GM18868 (cell line): ENCODE results near the gene DCLK2.

Experiments
- ATAC-seq: cut with Tn5 transposase; IDR thresholded peaks from one replicate; pipeline ENCODE4 v1.9.1; 2021; ENCODE audit warnings: mild to moderate bottlenecking, moderate library complexity; ENCODE audit not compliant: unreplicated experiment

DCLK2 gene

DNA sequence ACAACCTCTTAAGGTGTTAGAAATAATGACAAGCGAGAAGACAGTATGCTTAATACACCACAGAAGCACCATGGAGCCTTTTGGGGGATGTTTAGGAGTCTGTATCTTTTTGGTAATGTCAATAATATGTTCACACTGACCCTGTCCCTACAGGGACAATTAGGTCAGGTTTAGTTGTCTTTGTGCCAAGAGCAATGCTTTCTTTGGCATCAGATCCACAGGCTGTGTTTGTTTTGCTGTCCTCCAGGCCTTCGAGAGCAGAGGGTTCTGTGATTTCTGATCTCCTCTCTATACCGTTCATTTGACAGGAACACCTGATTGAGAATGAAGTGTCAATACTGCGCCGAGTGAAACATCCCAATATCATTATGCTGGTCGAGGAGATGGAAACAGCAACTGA, 153.8 kb downstream of the DCLK2 start:
- ATAC-seq: no peak

DNA sequence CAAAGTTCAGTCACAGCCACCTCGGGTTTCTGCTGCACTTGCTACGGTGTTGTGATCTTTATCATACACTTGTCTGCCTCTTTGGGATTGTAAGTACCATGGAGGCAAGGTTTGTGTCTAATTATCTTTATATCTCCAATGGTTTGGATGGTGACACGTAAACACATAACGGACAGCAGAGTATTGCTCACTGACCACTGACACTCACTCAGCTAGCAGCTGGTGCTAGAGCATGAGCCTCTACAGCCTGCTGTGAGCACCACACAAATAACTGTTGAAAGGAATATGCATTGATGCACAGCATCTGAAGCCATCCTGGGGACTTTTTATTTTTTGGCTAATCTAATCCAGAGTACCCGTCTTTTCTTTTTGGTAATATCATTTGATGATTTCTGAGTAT, 156.0 kb downstream of the DCLK2 start:
- ATAC-seq: no peak

DNA sequence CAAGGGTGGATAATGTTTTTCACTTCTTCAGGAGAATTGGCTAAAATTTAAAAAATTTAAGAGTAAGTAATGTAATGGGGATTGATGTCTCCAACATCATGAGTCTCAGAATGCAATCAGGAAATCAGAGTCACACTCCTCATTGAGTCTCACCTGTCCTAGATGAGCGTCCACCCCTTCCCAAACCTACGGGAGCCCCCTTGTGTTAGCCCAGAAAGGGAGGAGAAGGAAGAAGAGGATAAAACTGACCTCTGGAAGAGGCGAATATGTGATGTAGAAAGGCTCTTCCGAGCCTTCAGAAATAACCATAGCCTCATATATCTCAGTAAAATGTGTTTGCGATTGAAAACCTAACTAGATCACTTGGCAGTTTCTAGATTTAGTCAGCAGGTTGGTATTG, 157.1 kb downstream of the DCLK2 start:
- ATAC-seq: no peak

DNA sequence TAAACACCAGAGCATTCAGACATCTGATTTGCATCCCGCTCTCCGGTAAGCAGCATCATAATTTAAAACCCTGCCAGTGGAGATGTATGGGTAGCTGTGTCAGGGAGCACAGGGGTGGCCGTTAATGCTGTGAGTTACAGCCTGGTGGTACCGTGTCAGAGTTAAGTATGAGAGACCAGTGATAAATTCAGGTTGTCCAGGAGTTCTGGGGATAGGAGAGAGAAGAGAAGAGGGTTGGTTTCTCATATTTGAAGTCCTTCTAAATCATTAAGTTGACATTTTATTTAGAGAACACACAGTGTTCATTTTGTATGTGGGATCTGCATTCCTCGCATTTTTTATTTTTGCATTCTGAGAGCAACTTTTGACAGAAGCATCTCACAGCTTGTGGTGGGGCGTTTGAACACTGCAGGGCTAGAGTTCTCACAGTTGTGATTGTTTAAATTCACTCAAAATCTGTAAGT, 157.6 kb downstream of the DCLK2 start:
- ATAC-seq: no peak

DNA sequence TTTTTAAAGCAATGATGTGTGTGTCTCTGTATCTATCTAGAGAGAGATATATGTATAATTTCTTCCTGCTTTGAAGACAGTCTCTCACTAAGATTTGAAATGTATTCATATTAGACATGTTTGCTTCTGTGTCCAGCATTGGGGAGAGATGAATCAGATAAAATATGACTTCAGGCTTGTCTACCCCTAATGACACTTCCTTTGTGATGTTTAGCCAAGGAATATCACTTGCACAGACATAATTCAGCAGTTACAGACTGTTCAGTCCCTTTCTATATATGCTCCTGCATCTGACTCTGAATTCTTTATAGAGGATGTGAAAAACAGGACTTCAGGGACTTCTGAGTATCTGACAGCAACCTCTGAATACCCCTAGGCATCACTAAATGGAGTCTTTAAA, 158.4 kb downstream of the DCLK2 start:
- ATAC-seq: no peak

DNA sequence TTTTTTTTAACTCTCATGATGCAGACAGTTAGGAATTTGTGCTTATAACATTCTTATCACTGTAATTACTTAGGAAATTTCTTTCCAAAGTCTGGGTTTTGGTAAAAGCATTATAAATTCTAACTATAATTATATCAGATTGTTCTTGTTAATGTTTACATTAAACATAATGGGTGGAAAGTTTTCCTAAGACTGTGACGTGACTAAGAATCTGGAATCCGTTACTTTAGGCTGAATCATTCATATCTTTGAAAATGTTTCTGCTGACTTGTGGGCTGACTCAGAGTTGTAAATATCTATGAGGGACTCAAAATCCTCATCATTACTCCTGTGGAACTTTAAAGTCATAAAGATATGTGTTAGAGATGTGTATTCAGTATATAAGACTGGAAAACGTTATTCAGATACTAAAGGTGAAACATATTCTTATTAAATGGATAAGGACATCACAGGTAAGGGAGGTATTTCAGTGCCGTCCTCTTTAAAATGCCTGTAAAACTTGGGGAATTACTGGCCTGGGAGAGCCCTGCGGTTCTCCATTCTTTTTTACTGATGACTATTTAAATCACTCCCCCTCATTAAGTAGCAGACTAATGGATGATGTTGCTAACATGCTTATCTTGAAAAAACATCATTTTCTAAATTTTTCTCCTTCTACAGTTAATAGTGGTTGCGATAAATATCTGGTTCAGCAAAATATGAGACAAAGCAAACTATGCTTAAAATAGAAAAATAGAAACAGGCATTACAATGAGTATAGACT, 159.0 kb downstream of the DCLK2 start:
- no peak for ATAC-seq

DNA sequence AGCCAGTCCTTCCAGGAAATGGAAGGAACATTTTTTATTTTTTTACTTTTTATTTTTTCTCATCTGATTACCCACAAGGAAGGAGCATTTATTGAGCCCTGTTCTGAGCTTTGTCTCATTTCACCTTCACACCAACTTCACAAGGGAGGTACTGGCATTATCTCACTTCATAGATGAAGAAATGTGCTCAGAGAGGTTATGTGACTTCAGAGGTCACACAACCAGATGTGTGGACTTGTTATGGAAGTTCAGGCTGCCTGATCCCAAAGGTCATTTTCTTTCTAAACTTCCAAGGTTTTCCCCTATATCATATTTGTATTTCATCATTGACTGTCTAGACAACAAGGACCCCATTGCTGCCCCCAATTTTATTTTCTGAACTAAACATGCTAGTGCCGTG, 160.3 kb downstream of the DCLK2 start:
- no peak for ATAC-seq

DNA sequence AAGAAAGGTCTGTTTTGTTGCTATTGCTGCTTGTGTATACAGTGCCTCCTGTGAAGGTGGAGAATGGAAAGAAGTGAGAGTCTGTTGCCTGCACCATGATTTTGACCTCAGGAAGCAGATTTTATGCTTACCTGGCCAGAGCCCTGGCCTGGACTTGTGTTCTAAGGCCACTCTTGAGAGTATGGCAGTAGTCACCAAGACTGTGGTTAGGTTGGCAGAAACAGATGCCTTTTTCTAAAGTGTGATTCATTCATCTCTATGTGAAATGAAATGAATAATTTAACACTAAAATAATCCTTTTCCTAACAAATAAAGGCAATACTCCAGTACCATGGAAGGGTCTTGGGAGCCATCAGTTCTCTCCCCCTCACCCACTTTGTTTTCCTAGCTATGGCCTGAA, 161.8 kb downstream of the DCLK2 start:
- ATAC-seq: no peak

DNA sequence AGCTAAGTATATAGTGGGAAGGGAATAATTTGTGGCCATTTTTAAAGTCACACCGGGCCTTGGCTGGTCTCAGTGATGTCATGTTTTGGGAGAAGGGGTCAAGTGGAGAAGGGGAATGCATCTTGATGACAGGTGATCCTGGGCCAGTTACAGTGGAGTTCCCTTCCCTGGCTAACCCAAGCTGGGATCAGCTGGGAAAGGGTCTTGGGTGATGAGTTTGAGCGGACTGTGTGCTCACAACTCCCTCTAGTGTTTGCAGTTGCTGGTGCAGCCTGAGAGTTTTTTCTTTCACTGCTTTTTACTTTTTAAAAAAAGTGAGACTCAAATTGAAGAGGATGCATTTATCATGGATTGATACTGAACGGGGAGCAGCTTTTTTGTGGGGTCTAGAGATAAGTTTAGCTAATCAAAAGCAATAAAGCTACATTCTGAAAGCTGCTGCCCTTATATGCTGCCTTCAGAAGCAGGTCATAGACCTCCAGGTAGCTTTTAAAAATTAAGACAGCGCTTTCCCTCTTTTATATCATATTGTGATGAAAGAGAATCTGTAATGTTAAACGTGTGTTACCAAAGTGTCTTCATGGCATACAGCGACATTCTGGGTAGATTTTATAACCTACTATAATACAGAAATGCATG, 164.7 kb downstream of the DCLK2 start:
- no peak for ATAC-seq

DNA sequence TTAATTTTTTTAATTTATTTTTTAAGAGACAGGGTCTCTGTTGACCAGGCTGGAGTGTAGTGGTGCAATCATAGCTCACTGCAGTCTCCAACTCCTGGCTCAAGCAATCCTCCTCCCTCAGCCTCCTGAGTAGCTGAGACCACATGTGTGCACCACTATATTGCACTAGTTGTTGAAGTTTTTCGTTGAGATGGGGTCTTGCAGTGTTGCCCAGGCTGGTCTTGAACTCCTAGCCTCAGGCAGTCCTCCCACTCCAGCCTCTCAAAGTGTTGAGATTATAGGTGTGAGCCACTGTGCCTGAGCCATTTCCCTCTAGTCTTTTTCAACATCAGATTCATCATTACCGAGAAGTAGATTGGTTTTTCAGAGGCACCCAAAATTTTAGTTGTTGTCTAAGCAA, 165.7 kb downstream of the DCLK2 start:
- no peak for ATAC-seq

DNA sequence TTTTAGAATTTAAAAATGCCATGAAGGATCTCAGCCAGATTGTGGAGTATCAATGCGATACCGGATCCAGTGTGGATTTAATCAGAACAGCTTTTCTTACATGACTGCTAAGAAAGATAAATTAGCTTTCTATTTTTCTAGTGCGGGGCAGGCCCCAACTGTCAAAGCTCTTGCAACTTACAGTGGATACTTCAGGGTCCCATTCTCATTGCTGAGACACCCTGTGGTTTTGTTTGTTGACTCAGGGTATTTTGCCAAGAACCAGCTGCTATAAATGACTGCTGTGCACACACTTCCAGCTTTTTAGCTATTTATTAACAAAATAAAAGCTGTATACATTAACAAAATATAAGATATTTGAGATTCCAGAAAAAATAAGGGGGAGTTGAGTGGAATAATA, 166.4 kb downstream of the DCLK2 start:
- ATAC-seq: no peak

DNA sequence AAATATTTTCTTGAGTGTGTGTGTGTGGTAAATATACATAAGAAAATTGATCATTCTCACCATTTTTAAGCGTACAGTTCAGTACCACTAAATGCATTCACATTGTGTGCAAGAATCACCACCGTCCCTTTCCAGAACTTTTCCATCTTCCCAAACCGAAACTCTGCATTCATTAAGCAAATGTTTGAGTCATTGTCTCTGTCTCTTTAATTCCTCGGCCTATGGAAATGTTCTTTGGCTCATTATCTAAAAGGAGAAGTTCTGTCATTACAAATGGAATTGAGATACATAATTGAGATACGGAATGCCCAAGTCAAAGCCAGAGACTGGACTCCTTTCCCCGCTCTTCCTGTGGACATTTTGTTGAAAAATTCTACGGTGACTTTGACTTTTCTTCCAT, 168.9 kb downstream of the DCLK2 start:
- no peak for ATAC-seq

DNA sequence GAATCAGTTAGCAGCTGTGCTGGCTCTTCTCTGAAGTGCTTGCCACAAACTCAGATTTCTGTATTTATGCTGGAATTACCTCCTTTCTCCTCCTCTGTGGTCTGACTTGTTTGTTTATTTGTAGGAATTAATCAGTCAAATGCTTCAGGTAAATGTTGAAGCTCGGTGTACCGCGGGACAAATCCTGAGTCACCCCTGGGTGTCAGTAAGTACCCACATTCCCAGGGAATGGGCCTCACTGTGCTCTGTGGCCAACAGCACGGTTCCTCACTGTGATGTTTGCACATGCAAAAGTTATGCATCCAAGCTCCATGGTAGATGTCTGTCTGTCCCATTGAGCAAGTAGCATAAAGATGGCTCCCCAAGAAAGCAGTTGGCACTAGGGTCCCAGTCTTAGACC, 169.9 kb downstream of the DCLK2 start:
- ATAC-seq: no peak

DNA sequence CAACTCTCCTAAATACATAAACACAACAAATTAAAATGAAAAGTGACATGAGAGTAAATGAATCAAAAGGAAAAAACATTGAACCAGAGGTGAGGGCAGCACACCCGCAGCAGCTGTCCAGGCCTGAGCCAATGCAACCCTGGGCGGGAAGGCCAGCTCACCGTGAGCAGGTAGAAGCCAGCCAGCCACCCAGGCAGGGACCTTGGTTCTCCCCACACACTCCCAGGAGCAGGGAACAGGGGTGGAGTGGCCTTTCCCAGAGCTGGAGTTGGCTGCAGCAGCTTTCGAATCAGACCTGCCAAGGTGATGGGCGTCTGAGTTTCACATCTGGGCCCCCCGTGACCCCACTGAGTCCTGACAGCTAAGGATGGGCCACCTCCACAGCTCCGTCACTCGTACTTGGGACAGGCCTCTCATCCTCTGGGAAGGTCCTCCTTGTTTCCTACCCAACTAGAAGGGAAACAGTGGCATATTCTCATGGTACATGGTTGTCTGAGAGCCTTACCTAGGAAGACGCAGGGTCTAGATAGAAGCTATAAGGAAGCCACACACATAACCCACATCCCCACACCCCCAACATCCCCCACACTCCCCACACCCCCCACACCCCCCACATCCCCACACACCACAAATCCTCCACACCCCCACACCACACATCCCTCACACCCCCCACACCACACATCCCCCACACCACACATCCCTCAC, 172.2 kb downstream of the DCLK2 start:
- ATAC-seq: no peak

DNA sequence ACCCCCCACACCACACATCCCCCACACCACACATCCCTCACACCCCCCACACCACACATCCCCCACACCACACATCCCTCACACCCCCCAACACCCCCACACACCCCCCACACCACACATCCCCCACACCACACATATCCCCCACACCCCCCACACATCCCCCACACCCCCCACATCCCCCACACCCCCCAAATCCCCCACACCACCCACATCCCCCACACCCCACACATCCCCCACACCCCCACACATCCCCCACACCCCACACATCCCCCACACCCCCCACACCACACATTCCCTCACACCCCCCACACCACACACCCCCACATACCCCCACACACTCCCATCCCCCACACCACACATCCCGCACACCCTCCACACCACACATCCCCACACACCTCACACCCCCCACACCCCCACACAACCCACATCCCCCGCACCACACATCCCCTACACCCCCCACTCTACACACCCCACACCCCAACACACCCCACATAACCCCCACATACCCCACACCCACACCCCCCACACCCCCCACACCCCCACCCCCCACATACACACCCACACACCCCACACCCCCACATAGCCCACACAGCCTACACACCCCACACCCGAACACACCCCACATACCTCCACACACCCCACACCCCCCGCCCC, 172.9 kb downstream of the DCLK2 start:
- ATAC-seq: no peak

DNA sequence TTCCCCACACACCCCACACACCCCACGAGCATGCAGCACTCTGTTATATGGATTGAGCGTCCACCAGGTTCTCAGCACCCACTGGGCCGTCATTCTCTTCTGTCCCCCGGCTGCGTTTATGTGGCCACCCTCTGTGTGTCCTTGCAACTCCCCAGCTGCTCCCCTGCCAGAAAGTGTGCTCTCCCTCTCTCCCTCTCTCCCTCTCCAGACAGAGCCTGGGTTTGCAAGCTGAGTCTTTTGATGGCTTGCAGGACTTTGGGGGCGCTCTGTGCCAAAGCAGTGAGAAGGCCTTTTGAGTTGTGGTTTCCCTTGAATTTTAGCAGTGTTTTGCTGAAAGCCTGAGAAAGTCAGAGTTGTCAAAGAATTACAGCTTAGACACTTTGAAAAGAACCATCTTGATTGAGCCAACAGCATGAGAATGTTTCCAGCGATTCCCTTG, 173.5 kb downstream of the DCLK2 start:
- ATAC-seq: no peak

DNA sequence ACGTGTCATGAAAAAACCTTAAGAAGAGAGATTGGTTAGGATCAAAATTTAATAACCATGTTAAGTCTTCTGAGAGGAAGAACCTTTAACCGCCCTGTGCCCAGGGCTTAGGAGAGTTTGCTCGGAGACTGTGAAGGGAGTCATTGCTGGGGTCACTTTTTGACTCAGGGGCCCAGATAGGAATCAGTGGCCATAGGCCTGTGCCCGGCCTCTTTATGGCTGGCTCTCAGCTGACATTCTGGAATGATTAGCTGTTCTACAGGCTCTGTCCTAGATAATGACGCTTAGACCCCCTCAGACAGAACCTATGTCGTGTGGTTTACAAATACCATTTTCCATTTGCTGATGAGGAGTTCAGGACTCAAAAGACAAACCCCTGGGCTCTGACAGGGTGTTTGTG, 174.1 kb downstream of the DCLK2 start:
- ATAC-seq: no peak

DNA sequence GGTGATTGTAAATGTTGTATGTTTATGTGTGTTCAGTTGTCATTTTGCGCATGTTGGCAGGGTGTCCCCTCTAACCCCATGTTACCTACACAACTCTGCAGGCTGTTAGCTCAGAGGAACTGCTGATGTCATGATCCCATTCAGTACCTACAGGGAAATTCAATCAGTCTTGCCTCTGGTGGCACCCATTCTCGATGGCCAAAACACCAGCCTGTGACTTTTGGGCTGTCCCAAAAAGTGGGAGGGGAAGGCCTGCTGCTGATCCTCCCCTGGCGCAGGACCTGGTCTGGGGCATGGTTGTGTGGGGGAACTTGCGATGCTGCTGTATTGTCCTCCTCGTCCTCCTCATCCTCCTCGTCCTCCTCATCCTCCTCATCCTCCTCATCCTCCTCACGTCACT, 174.5 kb downstream of the DCLK2 start:
- no peak for ATAC-seq

DNA sequence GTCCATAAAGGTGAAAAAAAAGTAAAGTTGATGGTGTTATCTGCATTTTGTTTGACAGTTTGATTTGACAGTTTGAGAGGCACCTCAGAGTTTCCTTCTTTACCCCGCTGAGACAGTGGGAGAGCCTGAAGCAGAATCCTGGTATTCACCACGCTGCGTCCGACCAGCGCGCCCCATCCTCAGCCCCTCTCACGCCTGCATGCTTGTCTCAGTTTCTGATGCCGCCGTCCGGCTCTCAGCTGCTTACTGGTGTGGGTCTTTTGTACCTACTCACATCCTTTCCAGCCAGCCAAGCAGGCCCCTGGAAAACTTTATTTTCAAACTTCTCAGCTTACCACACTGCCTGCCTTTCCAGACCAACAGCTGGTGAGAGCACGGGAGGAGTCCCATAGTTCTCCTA, 175.2 kb downstream of the DCLK2 start:
- ATAC-seq: no peak

DNA sequence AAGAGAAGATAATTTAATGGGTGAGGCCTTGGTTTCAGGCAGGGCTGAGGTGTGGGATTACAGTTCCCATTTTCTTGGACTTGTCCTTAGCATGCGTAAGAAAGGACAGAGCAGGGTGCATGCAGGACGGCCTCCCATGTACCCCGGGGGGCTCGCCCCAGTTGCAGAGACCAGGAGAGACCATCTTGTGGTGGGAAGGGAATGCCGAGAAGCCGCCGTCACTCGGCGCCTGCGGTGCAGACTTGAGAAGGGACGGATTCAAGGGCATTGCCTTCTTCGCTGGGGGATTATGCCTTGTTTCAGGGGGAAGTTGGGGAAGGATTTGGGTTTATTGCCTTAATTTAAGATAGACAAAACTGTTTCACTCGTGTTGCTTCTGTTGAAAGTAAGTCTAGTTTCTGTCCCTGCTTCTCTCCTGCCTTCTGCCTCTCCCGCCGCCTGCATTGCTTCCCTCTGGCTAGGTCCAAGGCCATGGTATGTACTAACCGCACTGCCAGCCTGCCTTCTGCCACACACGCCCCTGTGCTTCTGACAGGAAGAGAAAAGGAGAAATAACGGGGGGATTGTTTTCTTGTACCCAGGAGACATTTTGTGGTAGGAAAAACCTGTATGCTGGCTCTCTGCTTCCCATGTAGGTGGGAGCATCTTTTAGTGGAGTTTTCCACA, 175.9 kb downstream of the DCLK2 start:
- ATAC-seq: no peak

DNA sequence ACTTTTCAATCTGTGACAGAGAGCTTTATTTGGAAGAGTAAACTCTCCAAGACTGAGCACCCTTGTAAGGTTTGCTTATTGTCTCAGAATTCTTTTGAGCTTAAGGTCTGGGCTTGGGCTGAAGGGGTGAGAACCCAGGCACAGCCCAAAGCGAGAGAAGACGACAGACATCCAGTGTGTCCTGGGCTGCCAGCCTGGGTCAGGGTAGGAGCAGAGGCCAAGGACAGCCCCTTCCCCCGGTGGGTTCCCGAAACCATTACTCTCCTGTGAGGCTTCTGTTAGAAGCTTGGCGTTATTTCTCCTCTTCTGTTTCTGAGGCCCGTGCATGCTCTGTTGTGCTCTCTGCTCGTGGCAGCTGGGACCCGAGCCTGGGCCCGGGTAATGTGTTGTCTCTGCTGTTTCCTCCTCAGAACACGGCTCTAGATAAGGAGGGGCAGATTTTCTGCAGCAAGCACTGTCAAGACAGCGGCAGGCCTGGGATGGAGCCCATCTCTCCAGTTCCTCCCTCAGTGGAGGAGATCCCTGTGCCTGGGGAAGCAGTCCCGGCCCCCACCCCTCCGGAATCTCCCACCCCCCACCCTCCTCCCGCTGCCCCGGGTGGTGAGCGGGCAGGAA, 177.5 kb downstream of the DCLK2 start:
- no peak for ATAC-seq
